Activated T-cell treated with anti-CD3 and anti-CD28 coated beads for 24 hours (primary cell): ENCODE measurements around the gene PROX1.

Experiments used
- DNase-seq: peaks from one replicate; pipeline ENCODE4 v3.0.0-alpha.2; 2020; ENCODE audit warnings: low read depth

PROX1 gene

DNA sequence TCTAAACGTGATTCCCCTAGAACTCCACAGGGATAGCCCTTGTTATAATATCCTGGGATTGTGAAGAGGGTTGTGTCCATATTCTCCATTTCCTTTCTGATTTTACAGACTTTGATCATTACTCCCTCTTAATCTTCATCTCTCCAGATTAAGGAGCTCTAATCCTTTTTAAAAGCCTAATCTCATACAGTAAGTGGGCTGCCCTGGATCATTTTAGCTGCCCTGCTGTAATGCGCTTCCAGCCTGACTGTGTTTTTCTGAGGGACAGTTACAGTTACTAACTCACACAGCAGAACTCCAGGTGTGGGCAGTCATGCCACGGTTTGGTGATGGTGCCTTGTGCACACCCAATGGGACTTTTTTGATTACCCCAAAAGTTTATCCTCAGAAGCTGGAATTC is 33.5 kb downstream of the PROX1 start:
- DNase-seq = no peak

DNA sequence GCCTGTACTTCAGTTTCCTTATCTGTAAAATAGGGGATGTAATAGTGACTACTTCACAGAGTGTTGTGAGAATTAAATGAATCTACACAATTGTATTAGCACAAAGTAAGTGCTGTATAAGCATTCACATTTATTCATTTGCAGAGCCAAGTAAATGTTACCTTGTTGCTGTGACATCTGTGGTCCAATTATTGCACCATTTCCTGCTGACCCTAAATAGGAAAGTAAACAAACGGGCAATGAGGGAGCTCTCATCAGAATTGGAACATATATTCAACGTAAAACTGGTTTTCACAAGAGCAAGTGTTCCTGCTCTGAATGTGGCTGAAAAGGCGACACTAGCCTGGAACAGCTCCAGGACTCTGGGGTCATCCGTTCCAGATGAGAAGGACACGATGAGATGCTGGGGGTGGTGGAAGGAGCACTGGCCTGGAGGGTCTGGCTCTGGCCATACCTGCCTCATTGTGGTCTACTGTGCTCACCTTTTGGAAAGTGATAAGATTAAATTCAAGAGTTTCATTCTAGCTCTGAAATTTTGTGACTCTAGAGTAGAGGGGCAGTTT is 34.5 kb downstream of the PROX1 start:
- no peak for DNase-seq

GRCh38 chr1:214022810-214023425 is 35.1 kb downstream of the PROX1 start:
- DNase-seq = no peak

DNA sequence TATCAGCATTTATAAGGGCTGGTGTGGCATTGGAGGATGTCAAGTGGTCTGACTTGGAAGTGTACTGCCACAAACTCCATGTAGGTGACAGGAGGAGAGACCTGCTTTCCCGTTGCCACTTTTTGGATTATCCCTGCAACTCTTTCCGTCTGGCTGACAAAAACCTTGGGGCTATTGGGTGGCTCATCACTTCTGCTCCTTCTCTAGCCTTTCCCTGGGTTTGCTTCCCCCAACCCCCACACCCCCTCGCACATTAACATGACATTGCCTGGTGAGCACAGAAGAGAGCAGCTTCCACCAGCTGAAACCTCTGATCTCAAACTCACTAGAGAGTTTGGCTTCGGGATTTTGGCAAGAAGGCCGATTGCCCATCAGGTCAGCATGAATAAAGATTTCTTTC is 39.2 kb downstream of the PROX1 start:
- DNase-seq = no peak

DNA sequence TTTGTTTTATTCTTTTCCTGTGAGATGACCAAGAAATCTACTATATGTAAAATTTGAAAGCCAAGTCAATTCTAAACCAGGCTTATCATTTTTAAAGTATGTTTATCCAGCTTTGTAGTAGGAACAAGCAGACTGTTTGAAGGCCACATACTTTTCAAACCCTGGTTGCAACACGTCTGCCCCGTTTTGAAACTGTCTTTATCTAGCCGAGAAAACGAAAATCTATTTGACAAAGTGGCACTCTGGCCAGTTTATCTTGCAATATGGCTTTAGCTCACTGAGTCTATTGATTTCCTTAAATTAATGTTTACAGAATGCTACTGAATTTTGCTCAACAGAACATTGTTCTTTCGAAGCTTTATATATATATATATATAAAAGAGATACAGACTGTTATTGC is 39.7 kb downstream of the PROX1 start:
- no peak for DNase-seq

DNA sequence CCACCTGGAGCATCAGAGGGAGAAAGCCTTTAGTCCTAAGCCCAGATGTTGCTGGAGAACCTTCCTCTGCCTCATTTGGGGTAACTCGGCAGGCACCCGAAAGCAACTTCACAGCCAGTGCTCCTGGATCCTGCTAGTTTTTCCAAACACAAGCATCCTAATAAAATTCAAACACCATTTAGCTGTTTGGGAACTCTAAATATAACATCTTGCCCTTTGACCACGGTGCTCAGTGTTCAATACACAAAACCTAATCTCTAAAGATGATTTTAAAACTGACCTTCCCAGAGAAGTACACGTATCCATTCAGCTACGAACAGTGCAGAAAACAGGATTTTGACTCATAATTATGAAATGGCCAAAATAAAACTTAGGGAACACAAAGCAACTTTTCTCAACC is 40.3 kb downstream of the PROX1 start:
- DNase-seq = no peak

DNA sequence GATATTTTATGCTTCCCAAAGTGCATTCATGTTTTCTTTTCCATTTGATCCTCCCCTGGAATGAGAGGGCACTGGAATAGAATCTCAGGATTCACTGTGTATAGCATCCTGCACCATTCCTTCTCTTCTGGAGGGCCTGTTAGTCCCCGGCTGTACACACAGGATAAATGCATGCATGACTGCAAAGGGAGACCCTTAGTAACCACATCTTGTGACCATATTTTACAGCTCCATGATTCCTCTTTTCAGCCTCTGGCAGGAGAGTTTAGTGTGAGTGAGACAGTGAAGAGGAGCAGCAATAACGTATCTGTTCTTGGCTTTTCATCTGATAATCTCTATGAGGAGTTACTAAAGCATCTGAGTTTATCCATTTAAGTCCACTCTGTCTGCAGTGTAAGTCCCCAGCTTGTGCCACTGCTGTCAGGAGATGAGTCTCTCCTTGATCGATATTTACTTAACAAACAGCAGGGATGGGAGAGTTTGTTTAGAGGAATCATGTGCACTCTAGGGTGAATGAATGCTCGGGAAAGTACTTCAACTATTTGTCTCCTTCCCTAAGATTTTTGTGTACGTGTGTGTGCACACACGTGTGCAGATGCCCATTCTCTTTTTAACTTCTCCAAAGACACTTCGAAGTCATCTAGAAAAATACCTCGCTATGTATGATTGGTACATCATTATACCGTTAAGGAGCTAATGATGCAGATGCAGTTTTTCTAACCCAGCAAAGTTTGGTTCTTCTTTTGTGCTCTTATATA is 41.1 kb downstream of the PROX1 start:
- no peak for DNase-seq

GRCh38 chr1:214029796-214030195 is 42.0 kb downstream of the PROX1 start:
- no peak for DNase-seq

- DNase-seq = no peak
These were observed 43.5 kb downstream of the PROX1 start for GRCh38 chr1:214031267-214031650.

- no peak for DNase-seq
These were observed 49.7 kb downstream of the PROX1 start for GRCh38 chr1:214037468-214037867.

- no peak for DNase-seq
These were observed 51.7 kb downstream of the PROX1 start for GRCh38 chr1:214039394-214040018.

DNA sequence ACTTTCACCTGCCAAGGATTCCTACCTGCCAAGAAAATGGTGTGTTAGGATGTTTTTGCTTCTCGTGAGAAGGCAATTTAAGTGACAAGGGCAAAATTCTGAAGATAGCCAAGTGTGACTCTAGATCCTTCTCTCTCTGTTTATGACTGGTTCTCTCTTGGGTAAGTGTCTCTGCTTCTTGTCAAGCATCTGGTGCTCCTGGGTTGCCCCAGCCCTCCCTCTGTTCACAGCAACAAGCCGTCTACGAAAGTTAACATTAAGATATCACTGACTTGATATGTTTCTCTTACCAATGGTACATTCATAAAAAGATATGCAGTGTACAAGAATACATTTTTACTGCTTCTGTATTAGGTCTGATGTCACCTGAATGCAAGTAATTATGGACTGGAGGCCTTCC is 55.4 kb downstream of the PROX1 start:
- DNase-seq = no peak

DNA sequence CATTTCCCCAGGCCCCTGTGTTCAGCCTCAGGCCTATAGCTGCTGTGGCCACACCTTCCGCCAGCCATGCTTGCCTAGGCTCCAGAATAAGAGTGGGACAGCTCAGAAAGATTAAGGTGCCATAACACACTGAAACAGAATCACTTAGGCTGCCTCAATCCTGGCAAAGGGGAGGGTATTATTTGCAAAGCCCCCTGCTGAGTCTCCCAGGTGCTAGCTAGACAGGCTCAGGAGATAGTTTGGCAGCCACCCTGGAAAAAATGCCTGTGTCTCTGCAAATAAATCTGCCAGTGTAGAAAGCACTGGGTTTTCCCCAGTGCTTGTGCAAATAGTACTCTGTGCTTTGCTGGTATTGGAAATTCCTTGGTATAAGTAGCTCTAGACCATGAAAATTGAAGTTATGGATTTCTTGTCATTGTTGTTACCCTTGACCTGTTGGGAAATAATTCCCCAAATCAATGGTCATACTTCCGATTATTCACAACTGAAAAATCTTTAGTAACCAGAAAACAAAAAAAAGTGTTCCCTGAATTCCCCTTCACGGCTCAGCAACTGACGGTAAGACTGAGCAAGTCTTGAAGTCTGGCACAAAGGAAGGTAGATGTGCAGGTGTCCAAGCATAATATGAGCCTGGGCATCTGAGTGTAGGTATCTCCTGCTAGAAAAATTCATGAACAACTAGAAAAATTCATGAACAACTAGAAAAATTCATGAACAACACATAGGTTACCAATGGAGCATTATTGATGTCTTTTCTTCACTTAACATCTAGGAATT is 56.9 kb downstream of the PROX1 start:
- no peak for DNase-seq

DNA sequence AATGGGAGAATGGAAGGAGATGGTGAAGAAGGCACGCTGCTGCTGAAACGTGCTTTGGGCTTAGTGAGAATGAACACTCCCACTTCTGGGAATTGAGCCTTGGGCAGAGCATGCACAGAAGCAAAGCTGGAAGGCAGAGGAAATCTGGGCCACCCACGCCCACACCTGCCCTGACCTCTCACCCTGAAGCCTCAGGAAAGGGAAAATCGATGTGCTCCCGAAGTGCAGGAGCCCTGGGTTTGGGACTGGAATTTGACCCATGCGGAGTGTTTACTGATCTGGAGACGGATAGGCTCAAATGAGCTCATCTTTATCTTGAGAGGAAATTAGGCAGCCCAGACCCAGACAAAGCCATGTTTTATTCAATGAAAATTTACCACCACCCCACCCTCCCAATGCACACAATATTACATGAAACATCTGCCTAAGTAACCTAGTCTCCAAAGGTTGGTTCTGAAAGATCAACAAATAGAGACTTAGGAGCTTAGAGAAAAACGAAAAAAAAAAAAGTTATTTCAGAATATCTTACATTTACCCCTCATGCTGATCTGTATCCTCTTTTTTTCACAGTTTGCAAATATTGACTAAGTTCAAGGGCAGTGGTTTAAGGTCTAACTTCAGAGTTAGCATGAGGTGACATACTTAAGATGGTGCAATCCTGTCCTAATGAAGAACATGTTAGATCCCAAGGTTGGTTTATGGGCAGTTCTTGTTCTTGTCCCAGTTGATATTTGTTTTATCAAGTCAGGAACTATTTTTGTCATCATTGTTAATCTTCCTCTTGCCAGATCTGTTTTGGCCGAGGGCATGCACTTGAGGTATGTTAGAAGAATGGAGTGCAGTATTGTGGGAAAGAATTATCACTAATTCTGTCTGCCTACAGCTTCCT is 63.0 kb downstream of the PROX1 start:
- DNase-seq = no peak

DNA sequence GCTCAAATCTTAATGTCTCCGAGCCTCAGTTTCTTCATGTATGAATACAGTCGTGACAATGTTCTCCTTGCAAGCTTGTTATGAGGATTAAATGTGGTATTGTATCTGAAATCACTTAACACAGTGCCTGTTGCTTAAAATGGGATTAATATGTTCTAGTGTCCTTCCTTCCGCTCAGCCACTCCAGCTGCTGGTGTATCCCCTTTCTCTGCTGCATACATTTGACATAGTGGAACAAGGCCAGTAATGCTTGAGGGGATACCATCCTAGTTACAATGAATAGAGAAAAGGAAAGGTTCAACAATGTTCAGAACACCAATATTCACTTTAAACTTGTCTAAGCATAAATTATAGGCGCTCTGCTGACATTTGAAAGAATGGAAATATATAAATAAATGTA is 64.0 kb downstream of the PROX1 start:
- DNase-seq = no peak

GRCh38 chr1:214058076-214058475 is 70.3 kb downstream of the PROX1 start:
- DNase-seq = no peak

- no peak for DNase-seq
These were observed 78.4 kb downstream of the PROX1 start for GRCh38 chr1:214066190-214066589.

- DNase-seq = no peak
These were observed 79.2 kb downstream of the PROX1 start for GRCh38 chr1:214066936-214067335.

GRCh38 chr1:214067397-214067796 is 79.6 kb downstream of the PROX1 start:
- no peak for DNase-seq

- DNase-seq = no peak
These were observed 80.3 kb downstream of the PROX1 start for GRCh38 chr1:214067853-214068703.
